Measurements from ENCODE around the gene TBC1D7.

GRCh38 chr6:13305791-13306190 is 22.5 kb downstream of the TBC1D7 start:
- no peak for TF ChIP-seq CTCF (IDR thresholded peaks at IDR 0.05)
- TF ChIP-seq EP300 (IDR thresholded peaks at IDR 0.05): no peak
- no peak for TF ChIP-seq POLR2A (IDR thresholded peaks at IDR 0.05)

All from suprapubic skin (tissue), 3 donors.